COR-L47 (cell line): ENCODE results near the gene CYP27B1.

Experiments used
- DNase-seq: peaks from one replicate; lab custom pipeline; 2025; lab: John Stamatoyannopoulos, UW

The CYP27B1 gene

GRCh38 chr12:57751788-57752667, 14.8 kb downstream of the CYP27B1 start, which contains the start of gene CDK4:
Gene CDK4 (minus strand): TSS chr12:57752310. CDS start chr12:57751717, 593 bp downstream.
- DNase-seq: peak; percentile 99

GRCh38 chr12:57751432-57751787, 15.5 kb downstream of the CYP27B1 start:
- DNase-seq: no peak

GRCh38 chr12:57750561-57751431, 16.1 kb downstream of the CYP27B1 start:
- DNase-seq: no peak

GRCh38 chr12:57749061-57749460, 17.8 kb downstream of the CYP27B1 start:
- DNase-seq: no peak

- DNase-seq: no peak
Measured at GRCh38 chr12:57746025-57746424, 20.9 kb downstream of the CYP27B1 start.

- no peak for DNase-seq
Measured at GRCh38 chr12:57745485-57745881, 21.4 kb downstream of the CYP27B1 start.

- peak; percentile 98 for DNase-seq
Measured at GRCh38 chr12:57744777-57745484, 21.9 kb downstream of the CYP27B1 start, which contains the start of gene TSPAN31. Gene TSPAN31 (plus strand): TSS chr12:57745039. CDS start chr12:57745155, 116 bp downstream.

GRCh38 chr12:57744194-57744776, 22.6 kb downstream of the CYP27B1 start:
- peak; percentile 81 for DNase-seq

- no peak for DNase-seq
Measured at GRCh38 chr12:57743769-57744168, 23.1 kb downstream of the CYP27B1 start.

- DNase-seq: no peak
Measured at GRCh38 chr12:57741844-57742738, 24.8 kb downstream of the CYP27B1 start.

GRCh38 chr12:57741413-57741789, 25.5 kb downstream of the CYP27B1 start:
- DNase-seq: no peak

- peak; percentile 13 for DNase-seq
Measured at GRCh38 chr12:57740656-57741412, 26.0 kb downstream of the CYP27B1 start.

- no peak for DNase-seq
Measured at GRCh38 chr12:57739914-57740538, 26.9 kb downstream of the CYP27B1 start.

GRCh38 chr12:57739387-57739786, 27.5 kb downstream of the CYP27B1 start:
- DNase-seq: no peak

- peak; percentile 70 for DNase-seq
Measured at GRCh38 chr12:57738661-57739237, 28.1 kb downstream of the CYP27B1 start, which contains the start of gene AGAP2. Gene AGAP2 (minus strand): TSS chr12:57738742. CDS start chr12:57738246, 496 bp downstream.

GRCh38 chr12:57737467-57738460, 29.1 kb downstream of the CYP27B1 start:
- DNase-seq: peak; percentile 12

GRCh38 chr12:57736741-57737466, 30.0 kb downstream of the CYP27B1 start:
- no peak for DNase-seq
